Hepatocyte (in vitro differentiated cells): ENCODE results near the gene TTC27. TPM values are rescaled to one million over a fixed set of nuclear protein-coding genes. Genes with fewer than 3 reads are reported as not detected.

Experiments used
- DNase-seq: peaks from one replicate; pipeline ENCODE4 v3.0.0-alpha.2; 2016; ENCODE audit warnings: low spot score
- H2AFZ ChIP-seq: fragments of 200-600 bp; sonication (generic); 2 replicates; pipeline ENCODE4 v1.6.0; 2016; ENCODE audit warnings: antibody characterized with exemption, mild to moderate bottlenecking
- H3K27ac ChIP-seq: fragments of 200-600 bp; sonication (generic); 2 replicates; pipeline ENCODE4 v1.5.1; 2016; ENCODE audit warnings: mild to moderate bottlenecking
- H3K27me3 ChIP-seq: fragments of 200-600 bp; sonication (generic); 2 replicates; pipeline ENCODE4 v1.6.1; 2016
- H3K36me3 ChIP-seq: fragments of 200-600 bp; sonication (generic); replicated peaks from 2 replicates; pipeline ENCODE4 v1.5.1; 2016; ENCODE audit warnings: low read depth; ENCODE audit not compliant: insufficient read depth
- H3K4me1 ChIP-seq: fragments of 200-600 bp; sonication (generic); 2 replicates; pipeline ENCODE4 v1.5.1; 2016; ENCODE audit warnings: mild to moderate bottlenecking, moderate library complexity; ENCODE audit not compliant: insufficient read depth
- H3K4me2 ChIP-seq: fragments of 200-600 bp; sonication (generic); 2 replicates; pipeline ENCODE4 v1.6.0; 2016
- H3K4me3 ChIP-seq: fragments of 200-600 bp; sonication (generic); 2 replicates; pipeline ENCODE4 v1.5.1; 2016; ENCODE audit warnings: mild to moderate bottlenecking
- H3K79me2 ChIP-seq: fragments of 200-600 bp; sonication (generic); 2 replicates; pipeline ENCODE4 v1.6.0; 2017; ENCODE audit warnings: mild to moderate bottlenecking
- H3K9me2 ChIP-seq: fragments of 200-600 bp; sonication (generic); replicated peaks from 2 replicates; pipeline ENCODE4 v1.6.0; 2017; ENCODE audit warnings: mild to moderate bottlenecking; ENCODE audit not compliant: insufficient read depth
- H3K9me3 ChIP-seq: fragments of 200-600 bp; sonication (generic); 2 replicates; pipeline ENCODE4 v1.5.1; 2016; ENCODE audit warnings: low read depth, mild to moderate bottlenecking
- H4K20me1 ChIP-seq: fragments of 200-600 bp; sonication (generic); 2 replicates; pipeline ENCODE4 v1.6.0; 2016; ENCODE audit warnings: mild to moderate bottlenecking; ENCODE audit not compliant: insufficient read depth, poor library complexity, severe bottlenecking
- CTCF ChIP-seq: fragments of 200-600 bp; sonication (generic); IDR thresholded peaks from 2 replicates; pipeline ENCODE4 v1.5.1; 2016; ENCODE audit warnings: antibody characterized with exemption, mild to moderate bottlenecking; ENCODE audit not compliant: poor library complexity
- EZH2 ChIP-seq: fragments of 200-600 bp; sonication (generic); IDR thresholded peaks from 2 replicates; pipeline ENCODE4 v1.6.1; 2016; ENCODE audit warnings: antibody characterized with exemption, mild to moderate bottlenecking, borderline replicate concordance
- EZH2phosphoT487 ChIP-seq: fragments of 200-600 bp; sonication (generic); IDR thresholded peaks from one replicate; pipeline ENCODE4 v1.6.1; 2018; ENCODE audit warnings: antibody characterized with exemption, mild to moderate bottlenecking, low read depth, moderate library complexity; ENCODE audit not compliant: unreplicated experiment, severe bottlenecking
- WGBS: methylation state at CpG from one replicate; pipeline ENCODE4 v1.1.6; 2016; ENCODE audit warnings: low lambda C conversion rate; ENCODE audit errors: missing lambda C conversion rate; 5-methylcytosine and 5-hydroxymethylcytosine counted together
- polyA plus RNA-seq: library from polyadenylated mRNA; unstranded; fragments of >200 nt; fragmentation: Nextera tagmentation; extraction: Ambion mirVana; gene quantifications from 2 replicates; pipeline ENCODE4 v1.2.1, GENCODE V29; 2016
- total RNA-seq: library from RNA; depleted of rRNA; stranded (reverse); fragments of >200 nt; gene quantifications from 2 replicates; pipeline ENCODE4 v1.2.3, GENCODE V29; 2014

The TTC27 gene
- total and polyA plus RNA-seq, 2 experiments from 2014 or later, result 10.7 to 12.7 TPM

- TF ChIP-seq EZH2 (no peak), CTCF (no peak)
- Histone ChIP-seq H3K9me2 (no peaks in the 10 kb centered on the region), H3K36me3 (no peaks in the 10 kb centered on the region), H3K27me3 (no peaks in the 10 kb centered on the region), H3K79me2 (no peaks in the 10 kb centered on the region), H4K20me1 (no peaks in the 10 kb centered on the region), H3K4me2 (no peak overlapping the region), H2AFZ (no peak overlapping the region), H3K4me1 (no peaks in the 10 kb centered on the region), H3K9me3 (no peaks in the 10 kb centered on the region), H3K27ac (no peak overlapping the region), H3K4me3 (no peak overlapping the region)
- WGBS, result 94% methylated on average over 11 of the region's 11 CpGs
- no peak for DNase-seq
Measured at GRCh38 chr2:32758232-32758631, 130.4 kb downstream of the TTC27 start.

- no peak overlapping the region for H3K4me2 ChIP-seq
- DNase-seq, result no peak
- no peak for TF ChIP-seq EZH2
- no peak for TF ChIP-seq CTCF
- TF ChIP-seq EZH2phosphoT487, result no peak
- no peaks in the 10 kb centered on the region for H3K27me3 ChIP-seq
- no peaks in the 10 kb centered on the region for H4K20me1 ChIP-seq
- H3K9me2 ChIP-seq, result no peaks in the 10 kb centered on the region
- no peak overlapping the region for H3K4me3 ChIP-seq
- H2AFZ ChIP-seq, result no peak overlapping the region
- no peaks in the 10 kb centered on the region for H3K79me2 ChIP-seq
- H3K9me3 ChIP-seq, result no peaks in the 10 kb centered on the region
- no peaks in the 10 kb centered on the region for H3K36me3 ChIP-seq
- no peak overlapping the region for H3K27ac ChIP-seq
- H3K4me1 ChIP-seq, result no peaks in the 10 kb centered on the region
- WGBS, result 87% methylated on average over 4 of the region's 4 CpGs
Measured at GRCh38 chr2:32760628-32761027, 132.8 kb downstream of the TTC27 start.

GRCh38 chr2:32768387-32769174, 140.7 kb downstream of the TTC27 start:
- Histone ChIP-seq H3K79me2 (no peaks in the 10 kb centered on the region), H3K4me2 (no peak overlapping the region), H3K27me3 (no peaks in the 10 kb centered on the region), H2AFZ (no peak overlapping the region), H3K9me2 (no peaks in the 10 kb centered on the region), H3K9me3 (no peaks in the 10 kb centered on the region), H3K27ac (no peak overlapping the region), H3K4me1 (peaks cover 5% of the 10 kb centered on the region), H3K4me3 (no peak overlapping the region), H3K36me3 (no peaks in the 10 kb centered on the region), H4K20me1 (no peaks in the 10 kb centered on the region)
- TF ChIP-seq EZH2phosphoT487 (no peak), CTCF (no peak)
- WGBS, result 92% methylated on average over 1 of the region's 1 CpG
- DNase-seq, result no peak
